VCaP (cell line): ENCODE results near the gene ZNF341.

Source experiments
- H3K27ac ChIP-seq: fragments of 450-650 bp; 2 replicates; pipeline ENCODE4 v1.5.1; 2017
- CTCF ChIP-seq: fragments of 450-650 bp; conservative IDR thresholded peaks from 2 replicates; pipeline ENCODE4 v1.5.1; 2017; ENCODE audit warnings: mild to moderate bottlenecking, moderate library complexity

ZNF341 gene

DNA sequence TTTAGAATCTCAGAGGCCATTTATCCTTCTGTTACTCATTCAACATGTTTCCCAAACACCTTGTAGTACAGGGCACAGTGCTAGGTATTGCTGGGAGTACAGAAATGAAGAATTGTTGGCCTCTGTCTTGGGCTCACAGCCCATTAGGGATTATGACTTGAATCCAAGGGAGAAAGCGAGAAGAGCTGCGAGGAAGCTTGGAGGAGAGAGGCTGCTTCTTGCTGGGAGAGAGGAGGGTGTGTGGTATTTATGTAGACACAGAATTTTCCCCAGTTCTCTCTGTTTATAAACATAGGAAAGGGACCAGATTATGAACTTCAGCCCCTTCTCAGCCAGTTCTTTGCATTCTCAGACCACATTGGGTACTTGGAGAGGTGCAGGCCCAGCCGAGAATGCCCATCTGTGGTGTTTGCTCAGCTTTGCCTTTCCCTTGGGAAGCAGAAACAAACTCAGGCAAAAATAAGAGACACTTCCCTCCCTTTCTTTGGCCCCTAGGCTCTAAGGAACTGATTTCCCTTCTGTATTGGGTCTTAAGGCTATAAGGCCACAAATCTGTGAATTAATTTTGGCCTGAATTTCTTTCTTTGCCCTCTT is 97.3 kb downstream of the ZNF341 start:
- peak overlapping the region; percentile 86 for H3K27ac ChIP-seq
- no peak for TF ChIP-seq CTCF

DNA sequence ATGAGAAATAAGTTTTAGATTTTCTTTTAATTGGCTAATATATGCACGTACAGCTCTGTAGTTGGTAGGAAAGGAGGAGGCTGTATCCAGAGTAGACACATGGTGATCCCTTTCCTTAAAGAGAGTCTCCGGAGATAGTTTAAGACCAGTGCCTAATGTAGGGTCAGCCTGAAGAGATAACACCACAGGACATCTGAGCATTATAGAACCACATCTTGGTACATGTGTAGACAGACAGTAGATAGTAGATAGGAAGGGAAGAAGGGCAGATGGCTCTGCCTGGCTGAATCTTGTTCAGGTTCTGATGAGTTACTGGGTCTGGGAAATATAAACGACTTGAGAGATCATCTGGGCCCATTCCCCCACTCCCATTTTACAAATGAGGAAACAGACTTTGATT is 97.8 kb downstream of the ZNF341 start:
- H3K27ac ChIP-seq: peak overlapping the region; percentile 86

DNA sequence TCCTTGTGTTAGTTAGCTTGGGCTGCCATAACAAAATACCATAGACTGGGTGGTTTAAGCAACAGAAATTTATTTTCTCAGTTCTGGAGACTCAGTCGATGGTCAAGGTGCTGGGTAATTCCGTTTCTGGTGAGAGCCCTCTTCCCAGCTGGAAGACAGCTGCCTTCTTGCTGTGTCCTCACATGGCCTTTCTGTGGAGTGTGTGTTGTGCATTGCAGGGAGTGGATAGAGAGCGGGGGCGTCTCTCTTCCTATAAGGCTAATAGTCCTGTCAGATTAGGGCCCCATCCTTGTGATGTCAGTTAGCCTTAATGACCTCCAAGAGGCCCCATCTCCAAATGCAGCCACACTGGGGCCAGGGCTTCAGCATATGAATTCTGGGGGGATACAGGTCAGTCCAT is 98.6 kb downstream of the ZNF341 start:
- TF ChIP-seq CTCF: no peak
- H3K27ac ChIP-seq: no peak overlapping the region

More for the DNA sequence above, 97.8 kb downstream of the ZNF341 start:
- TF ChIP-seq CTCF: no peak

DNA sequence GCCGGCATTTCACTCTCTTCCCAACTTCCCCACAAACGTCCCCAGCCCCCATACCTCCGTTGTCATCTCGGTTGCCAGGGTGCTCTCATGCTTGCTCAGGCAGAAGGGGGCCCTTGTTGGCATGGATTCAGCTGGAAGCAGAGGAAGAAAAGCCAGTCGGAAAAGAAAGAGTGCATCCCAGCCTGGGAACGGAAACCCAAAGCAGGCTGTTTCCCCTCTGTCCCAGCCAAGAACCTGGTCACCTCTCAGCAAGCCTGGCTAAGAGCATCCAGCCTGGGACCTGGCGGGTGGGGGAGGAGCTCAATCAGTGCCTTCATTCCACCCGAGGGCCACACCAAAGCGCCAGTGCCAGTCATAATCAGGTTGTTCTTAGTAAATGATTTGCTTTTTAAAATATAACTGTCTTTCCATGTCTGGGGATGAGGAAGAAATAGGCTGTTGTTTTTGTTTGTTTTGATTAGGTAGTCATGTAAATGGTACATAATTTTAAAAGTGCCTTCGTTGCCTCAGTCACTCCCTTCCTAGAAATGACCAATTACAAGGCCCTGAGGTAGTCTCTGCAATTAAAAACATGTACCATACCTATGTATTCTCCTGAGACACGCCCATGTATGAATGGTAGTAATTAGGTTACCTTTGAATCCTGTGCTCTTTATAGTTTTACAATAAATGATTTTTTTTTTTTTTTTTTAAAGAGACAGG is 100.5 kb downstream of the ZNF341 start:
- H3K27ac ChIP-seq: no peak overlapping the region
- TF ChIP-seq CTCF: no peak

DNA sequence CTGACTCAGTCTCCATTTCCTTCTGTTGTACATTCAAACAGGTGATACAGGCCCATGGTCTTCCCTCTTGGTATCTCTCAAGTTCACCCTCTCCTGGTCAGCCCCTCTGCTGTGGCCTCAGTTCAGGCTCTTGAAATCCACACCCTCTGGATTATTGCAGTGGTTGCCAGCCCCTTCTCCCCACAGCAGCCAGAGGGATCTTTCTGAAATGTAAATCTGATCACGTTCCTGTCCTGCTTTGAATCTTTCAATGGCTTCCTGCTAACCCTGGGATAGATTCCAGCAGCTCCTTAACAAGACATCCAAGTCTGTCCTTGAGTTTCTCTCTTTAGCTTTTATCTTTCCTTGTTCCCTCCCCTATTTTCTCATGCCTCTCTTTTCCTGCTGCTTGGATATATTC is 101.5 kb downstream of the ZNF341 start:
- no peak for TF ChIP-seq CTCF
- no peak overlapping the region for H3K27ac ChIP-seq

DNA sequence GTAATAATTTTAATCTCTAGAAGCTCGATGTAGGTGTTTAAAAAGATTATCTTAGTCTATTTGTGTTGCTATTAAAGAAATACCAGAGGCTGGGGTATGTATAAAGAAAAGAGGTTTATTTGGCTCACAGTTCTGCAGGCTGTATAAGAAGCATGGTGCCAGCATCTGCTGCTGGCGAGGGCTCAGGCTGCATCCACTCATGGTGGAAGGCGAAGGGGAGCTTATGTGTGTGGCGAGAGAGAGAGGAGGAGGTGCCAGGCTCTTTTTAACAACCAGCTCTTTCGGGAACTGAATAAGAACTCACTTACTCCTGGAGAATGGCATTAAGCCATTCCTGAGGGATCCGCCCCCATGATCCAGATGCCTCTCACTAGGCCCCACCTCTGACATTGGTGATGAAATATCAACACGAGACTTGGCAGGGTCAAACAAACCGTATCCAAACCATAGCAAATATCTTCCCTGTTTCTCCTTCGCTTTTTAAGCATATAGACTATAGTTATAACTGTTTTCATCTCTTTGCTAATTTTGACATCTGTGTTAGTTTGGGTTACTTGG is 103.9 kb downstream of the ZNF341 start:
- no peak overlapping the region for H3K27ac ChIP-seq
- no peak for TF ChIP-seq CTCF

GRCh38 chr20:33836277-33836676 is 104.5 kb downstream of the ZNF341 start:
- no peak overlapping the region for H3K27ac ChIP-seq
- TF ChIP-seq CTCF: no peak
